ENCODE data around the gene ZNF780A. TPM values are rescaled to one million over a fixed set of nuclear protein-coding genes. Genes with fewer than 3 reads are reported as not detected.
A peak's percentile ranks its signal among the peaks of the same experiment; 100 is the strongest.
"Not testable (repeated sequence)": the region's sequence is repeated elsewhere in the genome, so short reads cannot be mapped to it uniquely, and the experiment has no call there.

ZNF780A gene
- 59.4 TPM for total RNA-seq

GRCh38 chr19:40090241-40091204 is at the start of gene ZNF780A:
ZNF780A (minus strand) TSS chr19:40090943; CDS start chr19:40084753, 6,190 bp downstream.
- peak; percentile 68 for DNase-seq

DNA sequence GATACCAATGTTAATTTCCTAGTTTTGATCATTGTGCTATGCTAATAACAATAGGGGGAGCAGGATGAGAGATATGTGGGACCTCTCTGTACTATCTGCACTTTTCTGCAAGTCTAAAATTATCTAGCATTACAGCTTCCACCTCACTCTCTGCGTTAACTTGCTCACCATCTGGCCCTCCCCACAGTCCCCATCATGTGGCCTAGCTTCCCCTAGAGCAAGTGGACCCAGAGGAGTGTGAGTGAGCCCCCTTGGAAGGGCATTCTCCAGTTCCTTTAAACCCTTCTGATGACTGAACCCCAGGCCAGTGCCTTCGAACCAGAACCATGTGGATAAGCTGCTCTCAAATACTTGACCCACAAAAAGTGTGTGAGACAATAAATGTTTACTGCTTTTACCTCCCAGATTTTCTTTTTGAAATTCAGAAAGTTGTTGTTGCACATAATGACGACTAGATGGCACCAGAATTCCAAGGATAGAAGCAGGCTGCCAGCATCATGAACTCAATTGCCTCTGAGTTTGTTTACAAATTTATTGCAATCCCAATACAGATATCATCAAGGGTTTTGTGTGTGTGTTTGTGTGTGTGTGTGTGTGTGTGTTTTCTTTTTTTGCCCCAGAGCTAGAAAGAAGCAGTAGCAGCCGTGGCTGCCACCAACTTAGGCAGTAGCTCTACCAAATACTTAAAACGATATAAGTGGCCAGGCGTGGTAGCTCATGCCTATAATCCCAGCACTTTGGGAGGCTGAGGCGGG is 49.0 kb upstream of the ZNF780A start:
- no peak for DNase-seq

DNA sequence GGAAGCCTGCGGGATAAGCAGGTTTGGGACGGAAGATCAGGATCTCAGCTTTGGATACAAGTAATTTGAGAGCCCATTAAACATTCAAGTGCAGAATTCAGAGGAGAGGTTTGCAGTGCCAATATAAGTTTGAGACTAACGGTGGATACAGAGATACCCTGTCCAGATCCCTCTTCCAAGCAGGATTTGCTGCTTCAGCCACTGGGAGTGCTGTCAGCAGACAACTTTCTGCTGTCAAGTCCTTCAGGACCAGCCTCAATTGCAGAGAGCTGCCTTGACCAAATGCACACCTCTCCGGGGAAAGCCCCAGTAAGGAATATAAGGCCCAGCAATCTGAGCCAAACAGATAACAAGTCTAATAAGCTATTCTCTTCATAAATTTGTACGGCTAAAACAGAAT is 46.1 kb upstream of the ZNF780A start:
- DNase-seq, result no peak

GRCh38 chr19:40134866-40135265 is 44.1 kb upstream of the ZNF780A start:
- DNase-seq, result no peak

DNA sequence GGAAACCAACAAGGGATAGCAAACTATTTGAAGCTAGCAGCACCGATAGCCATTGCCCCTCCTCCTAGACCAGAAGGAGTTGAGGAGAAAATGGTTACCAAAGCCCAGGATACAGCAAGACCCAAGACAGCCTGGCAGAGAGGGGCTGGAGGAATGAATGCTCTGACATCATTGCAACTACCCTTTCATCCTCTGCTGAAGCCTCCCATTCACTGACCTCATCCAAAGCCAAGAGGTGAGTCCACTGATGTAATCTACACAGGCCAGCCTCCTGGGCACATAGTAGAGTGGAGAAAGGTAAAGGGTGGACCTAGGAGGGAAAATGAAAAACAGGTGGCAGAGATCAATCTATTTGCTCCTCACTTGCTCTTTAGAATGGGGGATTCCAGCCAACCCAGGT is 42.7 kb upstream of the ZNF780A start:
- DNase-seq, result no peak

- no peak for DNase-seq
Observed at GRCh38 chr19:40130013-40130412, 39.3 kb upstream of the ZNF780A start.

DNA sequence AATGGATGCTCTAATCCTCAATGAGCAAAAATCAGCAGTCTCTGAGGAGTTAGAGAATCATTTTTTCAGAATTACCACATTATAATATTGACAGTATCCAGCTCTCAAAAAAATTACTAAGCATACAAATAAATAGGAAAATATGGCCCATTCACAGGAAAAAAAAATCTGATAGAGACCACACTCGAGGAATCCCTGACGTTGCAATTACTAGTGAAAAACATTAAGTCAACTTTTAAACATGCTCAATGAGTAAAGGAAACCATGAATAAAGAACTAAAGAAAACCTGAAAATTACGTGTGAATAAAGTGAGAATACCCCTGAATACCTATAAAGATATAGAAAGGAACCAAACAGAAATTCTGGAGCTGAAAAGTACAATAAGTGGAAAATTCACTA is 38.7 kb upstream of the ZNF780A start:
- DNase-seq, result no peak

DNA sequence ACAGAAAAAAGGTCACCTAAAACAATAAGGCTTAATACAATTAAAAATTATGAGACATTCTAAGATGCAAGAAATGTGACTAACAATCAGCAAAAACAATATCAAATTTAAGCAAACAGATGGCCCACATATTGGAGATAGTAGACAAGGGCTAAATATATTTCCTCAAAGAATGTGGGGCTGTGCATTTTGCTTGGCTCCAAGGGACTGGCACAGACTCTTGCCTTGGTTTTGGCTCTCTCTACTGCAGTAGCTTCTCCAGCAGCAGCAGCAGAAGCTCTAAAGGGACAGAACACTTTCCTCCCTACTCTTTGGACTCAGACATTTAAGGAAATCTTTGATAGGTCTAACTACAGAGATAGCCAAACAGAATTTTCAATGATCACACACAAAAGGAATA is 38.2 kb upstream of the ZNF780A start:
- no peak for DNase-seq

GRCh38 chr19:40119380-40119779 is 28.6 kb upstream of the ZNF780A start:
- DNase-seq, result no peak

GRCh38 chr19:40118638-40119037 is 27.9 kb upstream of the ZNF780A start:
- not testable (repeated sequence) for DNase-seq

DNA sequence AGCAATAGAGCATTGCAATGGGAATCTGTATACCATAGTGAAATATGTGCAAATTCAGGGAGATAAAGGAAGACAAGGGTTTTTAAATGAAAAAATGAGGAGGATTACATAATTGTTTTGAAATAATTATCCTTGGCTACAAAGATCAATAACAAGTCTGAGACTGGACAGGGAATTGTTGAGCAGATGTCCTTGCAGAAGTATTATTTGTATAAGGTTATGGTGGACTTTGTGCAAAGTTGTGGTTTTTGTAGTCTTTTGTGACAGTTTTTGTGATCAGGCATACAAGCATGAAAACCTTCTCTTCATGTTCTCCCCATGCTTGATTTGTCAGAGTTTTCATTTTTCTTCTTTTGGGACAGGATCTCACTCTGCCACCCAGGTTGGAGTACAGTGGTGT is 25.3 kb upstream of the ZNF780A start:
- no peak for DNase-seq

DNA sequence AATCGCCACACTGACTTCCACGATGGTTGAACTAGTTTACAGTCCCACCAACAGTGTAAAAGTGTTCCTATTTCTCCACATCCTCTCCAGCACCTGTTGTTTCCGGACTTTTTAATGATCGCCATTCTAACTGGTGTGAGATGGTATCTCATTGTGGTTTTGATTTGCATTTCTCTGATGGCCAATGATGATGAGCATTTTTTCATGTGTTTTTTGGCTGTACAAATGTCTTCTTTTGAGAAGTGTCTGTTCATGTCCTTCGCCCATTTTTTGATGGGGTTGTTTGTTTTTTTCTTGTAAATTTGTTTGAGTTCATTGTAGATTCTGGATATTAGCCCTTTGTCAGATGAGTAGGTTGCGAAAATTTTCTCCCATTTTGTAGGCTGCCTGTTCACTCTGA is 23.4 kb upstream of the ZNF780A start:
- not testable (repeated sequence) for DNase-seq

GRCh38 chr19:40112271-40112670 is 21.5 kb upstream of the ZNF780A start:
- DNase-seq, result not testable (repeated sequence)

DNA sequence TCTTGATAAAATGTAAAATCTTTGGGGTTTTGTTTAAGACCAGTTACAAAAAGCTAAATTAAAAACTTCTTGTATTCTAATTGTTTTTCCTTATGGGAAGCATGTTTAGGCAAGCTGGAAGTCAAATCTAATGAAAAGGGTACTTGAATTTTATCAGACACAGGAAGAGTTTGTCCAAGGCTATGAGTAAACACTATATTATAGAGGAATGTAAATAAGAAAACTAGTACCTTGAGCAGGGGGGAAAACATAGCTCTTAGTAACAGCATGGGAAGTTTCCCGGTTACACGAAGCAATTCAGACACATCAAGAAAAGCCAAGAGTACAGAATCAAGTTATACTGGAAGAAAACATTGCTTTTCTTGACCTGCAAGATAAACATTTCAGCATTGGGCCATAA is 19.8 kb upstream of the ZNF780A start:
- DNase-seq, result no peak

- DNase-seq, result no peak
Observed at GRCh38 chr19:40104754-40105153, 14.0 kb upstream of the ZNF780A start.

GRCh38 chr19:40103600-40103999 is 12.9 kb upstream of the ZNF780A start:
- DNase-seq, result no peak

- DNase-seq, result no peak
Observed at GRCh38 chr19:40101813-40102212, 11.1 kb upstream of the ZNF780A start.

GRCh38 chr19:40093416-40093815 is 2.7 kb upstream of the ZNF780A start:
- no peak for DNase-seq

DNA sequence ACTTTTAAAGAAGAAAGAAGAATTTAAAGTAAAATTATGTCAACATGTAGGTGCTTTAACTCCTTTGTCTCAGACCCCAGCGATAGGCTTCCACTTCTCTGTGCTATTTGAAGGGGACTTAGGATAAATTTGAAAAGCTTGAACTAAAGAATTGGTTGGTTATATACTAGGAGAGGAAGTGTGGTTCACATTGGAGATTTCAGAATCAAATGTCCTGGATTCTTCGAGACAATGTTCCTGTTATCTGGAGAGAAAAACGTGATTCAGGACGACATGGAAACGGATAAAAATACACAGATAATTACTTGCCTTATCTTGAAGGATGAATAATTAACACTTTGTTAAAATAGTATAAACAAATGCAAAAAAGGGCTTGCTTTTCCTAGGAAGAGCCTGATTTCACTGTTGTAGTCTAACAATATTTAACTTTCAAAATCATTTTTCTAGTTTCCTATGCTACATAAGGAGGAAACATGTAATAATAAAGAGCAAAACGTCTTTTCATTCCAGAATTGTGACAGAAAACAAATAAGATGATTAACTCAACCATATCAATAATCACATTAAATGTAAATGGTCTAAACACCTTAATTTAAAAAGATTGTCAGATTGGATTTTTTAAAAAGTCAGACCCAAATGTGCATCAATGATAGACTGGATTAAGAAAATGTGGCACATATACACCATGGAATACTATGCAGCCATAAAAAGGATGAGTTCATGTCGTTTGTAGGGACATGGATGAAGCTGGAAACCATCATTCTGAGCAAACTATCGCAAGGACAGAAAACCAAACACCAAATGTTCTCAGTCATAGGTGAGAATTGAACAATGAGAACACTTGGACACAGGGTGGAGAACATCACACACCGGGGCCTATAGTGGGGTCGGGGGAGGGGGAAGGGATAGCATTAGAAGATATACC is 724 bp upstream of the ZNF780A start:
- no peak for DNase-seq

- no peak for DNase-seq
Observed at GRCh38 chr19:40089462-40089861, 1.3 kb downstream of the ZNF780A start.

DNA sequence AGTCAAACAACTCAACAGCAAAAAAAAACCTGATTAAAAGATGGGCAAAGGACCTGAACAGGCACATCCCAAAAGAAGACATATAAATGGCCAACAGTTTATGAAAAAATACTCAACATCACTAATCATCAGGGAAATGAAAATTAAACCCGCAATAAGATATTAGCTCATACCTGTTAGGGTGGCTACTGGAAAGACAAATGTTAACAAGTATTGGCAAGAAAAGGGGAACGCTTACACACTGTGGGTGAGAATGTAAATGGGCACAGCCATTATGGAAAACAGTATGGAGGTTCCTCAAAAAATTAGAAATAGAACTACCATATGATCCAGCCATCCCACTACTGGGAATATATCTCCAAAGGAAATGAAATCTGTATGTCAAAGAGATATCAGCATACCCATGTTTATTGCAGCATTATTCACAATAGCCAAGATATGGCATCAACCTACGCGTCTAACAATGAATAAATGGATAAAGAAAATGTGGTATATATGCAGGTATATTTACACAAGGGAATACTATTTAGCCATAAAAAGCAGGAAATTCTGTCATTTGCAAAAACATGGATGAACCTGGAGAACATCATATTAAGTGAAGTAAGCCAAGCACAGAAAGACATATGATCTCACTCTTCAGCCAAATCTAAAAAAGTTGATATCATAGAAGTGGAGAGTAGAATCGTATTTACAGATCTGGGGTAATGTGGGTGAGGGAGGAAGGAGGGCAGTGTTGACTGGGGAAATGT is 2.3 kb downstream of the ZNF780A start:
- no peak for DNase-seq

DNA sequence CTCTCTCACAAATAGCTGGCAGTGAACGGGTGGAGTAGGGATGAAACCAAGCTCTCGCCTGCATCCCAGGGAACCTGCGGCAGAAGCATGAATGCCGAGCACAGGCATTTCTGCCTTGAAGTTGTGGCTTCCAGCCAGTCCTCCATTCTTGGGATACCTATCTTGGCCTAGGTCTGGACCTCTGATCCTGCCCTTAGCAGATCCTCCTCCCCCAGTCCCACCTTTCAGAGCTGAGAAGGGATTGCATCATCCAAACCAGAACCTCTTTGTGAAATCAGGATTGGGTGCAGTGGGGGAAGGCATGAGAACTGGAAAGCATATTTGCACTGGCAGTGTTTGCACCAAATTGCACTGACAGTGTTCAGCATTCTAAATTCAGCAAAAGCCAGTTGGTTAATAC is 5.8 kb downstream of the ZNF780A start:
- DNase-seq, result no peak
